ENCODE results near the gene RRP36. TPM values are rescaled to one million over a fixed set of nuclear protein-coding genes. Genes with fewer than 3 reads are reported as not detected.

RRP36 gene, protein sequence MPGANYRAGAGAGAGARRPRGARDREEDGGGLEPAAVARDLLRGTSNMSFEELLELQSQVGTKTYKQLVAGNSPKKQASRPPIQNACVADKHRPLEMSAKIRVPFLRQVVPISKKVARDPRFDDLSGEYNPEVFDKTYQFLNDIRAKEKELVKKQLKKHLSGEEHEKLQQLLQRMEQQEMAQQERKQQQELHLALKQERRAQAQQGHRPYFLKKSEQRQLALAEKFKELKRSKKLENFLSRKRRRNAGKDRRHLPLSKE
- polyA plus RNA-seq = 54.8 TPM

GRCh38 chr6:43021270-43022047 lies at the start of gene RRP36:
Gene RRP36, plus strand, starts transcription at chr6:43021623. Its CDS starts 32 bp downstream, at chr6:43021655.
- H3K9me3 Mint-ChIP-seq = no peaks in the 10 kb centered on the region
- no peaks in the 10 kb centered on the region for H3K27me3 Mint-ChIP-seq
- H3K27ac Mint-ChIP-seq = peak within 1 kb of the TSS; percentile 65 to 84 (median 81)
- H3K4me3 Mint-ChIP-seq = peak within 1 kb of the TSS; percentile 89 to 95 (median 94)
- H3K4me1 Mint-ChIP-seq = peaks cover 0 to 13% (median 4%) of the 10 kb centered on the region in 3 donors
- peaks cover 2% of the 10 kb centered on the region for H3K36me3 Mint-ChIP-seq

DNA sequence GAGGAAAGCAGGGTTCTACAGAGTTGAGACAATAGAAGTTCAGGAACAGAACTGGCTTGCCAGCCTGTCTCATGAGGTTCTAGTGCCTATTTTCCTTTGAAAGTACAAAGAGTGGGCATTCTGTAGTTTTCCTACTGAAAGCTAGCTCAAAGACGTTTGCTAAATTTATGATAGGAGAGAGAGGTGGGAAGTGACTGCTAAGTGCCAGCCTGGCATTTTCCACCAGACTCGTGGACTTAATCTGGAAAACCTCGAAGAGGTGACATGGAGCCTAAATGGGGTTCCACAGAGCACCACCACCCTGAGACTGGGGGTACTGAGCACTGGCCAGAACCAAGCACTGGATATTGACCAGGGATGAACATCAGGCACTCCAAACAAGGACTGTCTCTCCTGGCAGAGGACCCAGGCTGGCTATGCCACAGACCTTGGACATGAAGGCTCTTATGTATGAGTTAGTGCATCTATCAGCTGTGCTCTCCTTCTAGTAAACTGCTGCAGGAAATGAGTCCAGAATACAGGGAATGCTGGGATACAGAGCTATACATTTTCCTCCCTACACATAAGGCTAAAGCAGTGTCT lies 49.6 kb upstream of the RRP36 start:
- H3K4me3 Mint-ChIP-seq = no peak overlapping the region
- no peak overlapping the region for H3K27ac Mint-ChIP-seq
- H3K27me3 Mint-ChIP-seq = no peaks in the 10 kb centered on the region
- H3K9me3 Mint-ChIP-seq = no peaks in the 10 kb centered on the region
- H3K4me1 Mint-ChIP-seq = peaks cover 2 to 9% (median 3%) of the 10 kb centered on the region in 3 donors
- no peaks in the 10 kb centered on the region for H3K36me3 Mint-ChIP-seq

- Mint-ChIP-seq H3K36me3 (no peaks in the 10 kb centered on the region), H3K9me3 (no peaks in the 10 kb centered on the region), H3K27me3 (no peaks in the 10 kb centered on the region), H3K4me3 (peak overlapping the region in 2 of 4 donors; percentile 11 to 60), H3K4me1 (peaks cover 8 to 17% (median 10%) of the 10 kb centered on the region in 3 donors), H3K27ac (no peak overlapping the region)
Observed at GRCh38 chr6:42973926-42974325, 47.5 kb upstream of the RRP36 start.

GRCh38 chr6:42974919-42975505 lies 46.4 kb upstream of the RRP36 start:
- no peaks in the 10 kb centered on the region for H3K9me3 Mint-ChIP-seq
- H3K27ac Mint-ChIP-seq = no peak overlapping the region
- H3K4me3 Mint-ChIP-seq = no peak overlapping the region
- H3K36me3 Mint-ChIP-seq = no peaks in the 10 kb centered on the region
- H3K4me1 Mint-ChIP-seq = peaks cover 17 to 25% (median 19%) of the 10 kb centered on the region in 3 donors
- H3K27me3 Mint-ChIP-seq = no peaks in the 10 kb centered on the region

DNA sequence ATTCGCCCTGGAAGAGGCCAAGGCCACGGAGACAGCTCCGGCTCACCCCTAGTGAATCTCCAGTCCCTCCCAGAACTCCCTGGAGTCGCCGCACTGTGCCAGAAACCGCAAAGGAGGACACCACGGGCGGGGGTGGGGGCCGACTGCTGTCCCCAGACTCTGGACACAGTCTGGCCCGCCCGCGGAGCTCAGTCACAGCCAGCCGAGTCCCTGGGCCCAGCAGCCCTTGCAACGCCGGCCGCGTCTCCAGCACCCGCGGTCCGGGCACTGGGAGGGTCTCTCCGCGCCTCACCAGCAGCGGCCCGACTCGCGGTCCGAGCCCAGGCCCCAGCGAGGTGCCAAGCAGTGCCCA lies 43.0 kb upstream of the RRP36 start:
- peak overlapping the region; percentile 77 to 95 (median 86) for H3K4me3 Mint-ChIP-seq
- peak overlapping the region in 2 of 3 donors; percentile 56 to 95 for H3K27ac Mint-ChIP-seq
- H3K9me3 Mint-ChIP-seq = no peaks in the 10 kb centered on the region
- no peaks in the 10 kb centered on the region for H3K36me3 Mint-ChIP-seq
- no peaks in the 10 kb centered on the region for H3K27me3 Mint-ChIP-seq
- peaks cover 22 to 26% (median 23%) of the 10 kb centered on the region in 3 donors for H3K4me1 Mint-ChIP-seq

GRCh38 chr6:42978839-42979522 lies 42.4 kb upstream of the RRP36 start, which contains the start of gene PEX6:
Gene PEX6, minus strand, starts transcription at chr6:42979181. Its CDS starts 31 bp downstream, at chr6:42979150.
- Mint-ChIP-seq H3K9me3 (no peaks in the 10 kb centered on the region), H3K4me3 (peak within 1 kb of the TSS; percentile 94 to 99 (median 98)), H3K27ac (peak within 1 kb of the TSS; percentile 84 to 97 (median 94)), H3K4me1 (peaks cover 26 to 30% (median 26%) of the 10 kb centered on the region in 3 donors), H3K36me3 (no peaks in the 10 kb centered on the region), H3K27me3 (no peaks in the 10 kb centered on the region)

DNA sequence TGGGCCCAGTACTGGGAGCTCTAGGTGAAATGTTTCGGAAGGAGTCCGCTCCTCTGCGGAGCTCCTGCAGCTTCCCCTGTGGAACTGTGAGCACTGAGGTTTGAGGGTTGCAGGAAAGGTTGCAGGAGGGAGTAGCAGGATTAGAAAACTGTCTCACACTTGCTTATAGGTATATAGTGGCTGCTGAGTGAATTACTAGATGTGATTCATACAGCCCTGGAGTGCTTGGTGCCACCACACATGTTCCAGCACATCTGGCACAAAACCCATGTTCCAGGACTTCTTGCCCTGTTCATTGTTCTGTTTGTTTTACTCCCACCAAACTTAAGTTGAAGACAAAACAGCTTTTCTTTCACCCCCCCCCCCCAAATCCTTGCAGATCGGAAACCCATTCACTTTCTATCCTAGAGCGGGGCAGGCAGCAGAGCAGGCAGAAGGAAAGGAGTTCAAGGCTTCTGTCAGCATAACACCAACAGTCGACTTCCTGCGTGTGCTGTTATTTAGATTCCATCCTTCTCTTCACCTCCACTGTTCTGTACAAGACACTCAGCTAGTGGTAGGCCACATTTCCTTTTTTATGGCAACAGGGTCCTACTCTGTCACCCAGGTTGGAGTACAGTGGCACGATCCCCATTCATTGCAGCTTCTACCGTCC lies 41.8 kb upstream of the RRP36 start:
- Mint-ChIP-seq H3K27ac (peak overlapping the region; percentile 84 to 97 (median 94)), H3K27me3 (no peaks in the 10 kb centered on the region), H3K4me3 (peak overlapping the region; percentile 94 to 99 (median 98)), H3K36me3 (no peaks in the 10 kb centered on the region), H3K9me3 (no peaks in the 10 kb centered on the region), H3K4me1 (peaks cover 28 to 32% (median 30%) of the 10 kb centered on the region in 3 donors)

- H3K27ac Mint-ChIP-seq = peak overlapping the region in 2 of 3 donors; percentile 30 to 47
- peaks cover 36 to 43% (median 37%) of the 10 kb centered on the region in 3 donors for H3K4me1 Mint-ChIP-seq
- no peaks in the 10 kb centered on the region for H3K9me3 Mint-ChIP-seq
- no peaks in the 10 kb centered on the region for H3K27me3 Mint-ChIP-seq
- H3K4me3 Mint-ChIP-seq = peak overlapping the region in 2 of 4 donors; percentile 28 to 68
- no peaks in the 10 kb centered on the region for H3K36me3 Mint-ChIP-seq
Observed at GRCh38 chr6:42981836-42982235, 39.6 kb upstream of the RRP36 start.

- no peaks in the 10 kb centered on the region for H3K9me3 Mint-ChIP-seq
- peak within 1 kb of the TSS; percentile 92 to 96 (median 94) for H3K27ac Mint-ChIP-seq
- H3K4me1 Mint-ChIP-seq = peaks cover 36 to 37% (median 37%) of the 10 kb centered on the region in 3 donors
- peak within 1 kb of the TSS; percentile 88 to 99 (median 92) for H3K4me3 Mint-ChIP-seq
- H3K36me3 Mint-ChIP-seq = peaks cover 2% of the 10 kb centered on the region
- no peaks in the 10 kb centered on the region for H3K27me3 Mint-ChIP-seq
Observed at GRCh38 chr6:42984001-42984923, 37.2 kb upstream of the RRP36 start, which contains the start of gene PPP2R5D. Gene PPP2R5D, plus strand, starts transcription at chr6:42984570. Its CDS starts 108 bp downstream, at chr6:42984678.

DNA sequence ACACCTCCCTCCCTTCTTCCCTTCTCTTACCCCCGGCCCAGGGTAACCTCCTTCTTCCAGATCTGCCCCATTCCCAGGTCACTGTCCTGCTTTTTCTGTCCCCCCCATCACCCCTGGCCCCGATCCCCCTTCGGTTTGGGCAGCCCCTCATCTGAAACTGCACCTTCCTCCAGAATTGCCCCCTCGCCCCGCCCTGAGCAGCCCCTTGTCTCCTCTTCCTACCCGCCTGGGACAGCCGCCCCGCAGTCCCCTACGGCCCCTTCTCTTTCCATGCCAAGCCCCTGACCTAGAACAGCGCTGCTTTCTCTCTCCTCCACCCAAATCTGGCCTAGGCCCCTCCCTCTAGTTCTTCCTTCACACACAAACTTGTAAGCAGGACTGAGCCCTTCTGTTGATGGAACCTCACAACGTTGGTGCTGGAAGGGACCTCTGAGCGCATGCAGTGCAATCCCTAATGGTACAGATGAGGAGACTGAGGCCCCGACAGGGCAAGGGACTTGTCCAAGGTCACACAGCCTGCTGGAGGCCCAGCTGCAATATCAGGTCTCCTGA lies 36.4 kb upstream of the RRP36 start:
- peaks cover 2% of the 10 kb centered on the region for H3K36me3 Mint-ChIP-seq
- no peaks in the 10 kb centered on the region for H3K9me3 Mint-ChIP-seq
- H3K27ac Mint-ChIP-seq = peak overlapping the region in 2 of 3 donors; percentile 76 to 87
- peaks cover 31 to 34% (median 32%) of the 10 kb centered on the region in 3 donors for H3K4me1 Mint-ChIP-seq
- H3K4me3 Mint-ChIP-seq = peak overlapping the region; percentile 62 to 93 (median 90)
- H3K27me3 Mint-ChIP-seq = no peaks in the 10 kb centered on the region

DNA sequence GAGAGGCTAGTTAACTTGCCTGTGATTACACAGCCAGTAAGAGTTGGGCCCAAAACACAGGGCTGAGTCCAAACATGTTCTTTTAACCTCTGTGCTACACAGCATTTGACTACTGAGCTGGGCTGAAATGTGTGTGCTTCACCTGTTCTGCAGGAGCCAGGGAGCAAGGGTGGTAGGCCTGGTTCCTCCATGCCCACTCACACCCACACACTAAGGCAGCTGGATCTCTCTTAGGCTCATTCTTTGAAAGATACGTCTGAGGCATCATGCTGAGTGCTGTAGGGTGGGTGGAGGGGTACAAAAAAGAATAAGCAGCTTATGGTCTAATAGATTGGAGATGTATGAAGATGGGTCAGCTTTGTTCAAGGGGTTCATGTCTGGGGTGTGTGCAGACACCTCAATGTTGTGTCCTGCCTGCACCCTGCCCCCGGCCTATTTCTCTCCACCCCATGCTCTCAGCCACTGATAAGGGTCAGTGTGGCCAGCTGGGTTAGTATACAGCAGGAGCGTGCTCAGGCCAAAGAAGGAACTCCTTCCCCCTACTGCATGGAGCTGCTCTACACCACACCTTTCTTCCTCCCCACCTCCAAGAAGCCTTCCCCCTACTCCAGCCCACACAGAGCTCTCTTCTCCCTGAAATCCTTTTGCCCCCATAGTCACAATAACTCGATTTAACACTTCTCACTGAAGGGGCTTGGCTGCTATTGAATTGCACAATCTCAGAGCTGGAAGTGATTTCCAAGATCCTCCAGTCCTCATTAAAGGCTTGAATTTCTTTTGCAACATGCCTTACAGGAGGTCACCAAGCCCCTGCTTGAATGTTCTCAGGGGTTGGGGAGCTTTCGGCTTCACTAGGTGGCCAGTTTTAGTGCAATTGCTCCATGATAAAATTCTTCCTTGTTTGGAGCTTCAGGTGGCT lies 33.6 kb upstream of the RRP36 start:
- Mint-ChIP-seq H3K4me3 (peak overlapping the region in 2 of 4 donors; percentile 62 to 85), H3K9me3 (no peaks in the 10 kb centered on the region), H3K27ac (peak overlapping the region in 1 of 3 donors; percentile 85), H3K4me1 (peaks cover 27 to 30% (median 30%) of the 10 kb centered on the region in 3 donors), H3K36me3 (peaks cover 3% of the 10 kb centered on the region), H3K27me3 (no peaks in the 10 kb centered on the region)

DNA sequence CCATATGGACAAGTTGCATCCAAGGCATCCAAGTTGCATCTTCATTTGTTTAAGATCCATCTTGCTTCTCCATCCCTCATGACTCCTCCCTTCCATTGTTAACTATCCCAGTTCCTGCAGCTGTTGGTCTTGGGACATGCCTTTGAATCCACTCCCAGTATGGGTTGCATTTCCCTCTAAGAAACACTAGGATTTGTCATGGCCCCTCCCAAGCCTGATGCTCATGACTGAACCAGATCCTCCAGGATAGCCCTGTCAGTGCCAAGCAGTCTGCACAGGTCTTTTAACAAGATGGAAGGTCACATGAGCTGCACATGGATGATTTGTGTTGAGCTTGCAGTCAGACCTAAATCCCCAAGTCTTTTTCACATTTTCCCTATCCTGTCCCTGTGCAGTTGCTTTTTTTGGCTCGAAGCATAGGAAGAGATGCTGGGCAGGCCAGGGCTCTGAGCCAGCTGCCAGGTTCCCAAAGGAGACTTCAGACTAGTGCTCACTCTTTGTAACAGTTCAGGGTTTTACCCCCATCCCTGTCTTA lies 32.9 kb upstream of the RRP36 start:
- H3K9me3 Mint-ChIP-seq = no peaks in the 10 kb centered on the region
- H3K4me1 Mint-ChIP-seq = peaks cover 27 to 32% (median 30%) of the 10 kb centered on the region in 3 donors
- H3K36me3 Mint-ChIP-seq = peaks cover 3% of the 10 kb centered on the region
- H3K27ac Mint-ChIP-seq = peak overlapping the region in 1 of 3 donors; percentile 85
- peak overlapping the region in 1 of 4 donors; percentile 46 for H3K4me3 Mint-ChIP-seq
- H3K27me3 Mint-ChIP-seq = no peaks in the 10 kb centered on the region
